GM12878 (cell line): Measurements from ENCODE around the gene EEF1A1. TPM values are rescaled to one million over a fixed set of nuclear protein-coding genes. Genes with fewer than 3 reads are reported as not detected.
A peak's percentile ranks its signal among the peaks of the same experiment; 100 is the strongest.

ENCODE experiments used
- ATAC-seq: fragments of 200-7000 bp; cut with Tn5 transposase; 3 replicates; pipeline ENCODE4 v1.9.1; 2020; ENCODE audit warnings: mild to moderate bottlenecking, moderate library complexity
- BruUV-seq: library from RNA; stranded (reverse); fragments of 400-500 nt; replicated peaks from 2 replicates; lab custom pipeline; 2021; lab: Mats Ljungman, UMichigan
- CTCF ChIA-PET: fragments of 300-600 bp; sonication (Branson Sonifier 250); formaldehyde crosslinking; extraction: SDS; loops from one replicate; lab custom pipeline; 2021; ENCODE audit warnings: inconsistent platforms; lab: Yijun Ruan, JAX
- POLR2A ChIA-PET: fragments of 350-600 bp; formaldehyde crosslinking; extraction: SDS; loops from one replicate; lab custom pipeline; 2021; ENCODE audit warnings: inconsistent platforms; lab: Charles Lee
- RAD21 ChIA-PET: fragments of 300-600 bp; sonication (Branson Sonifier 250); formaldehyde crosslinking; loops from one replicate; lab custom pipeline; 2023; ENCODE audit warnings: antibody characterized with exemption; ENCODE audit not compliant: unreplicated experiment; lab: Charles Lee
- SMC1A ChIA-PET: fragments of 300-600 bp; sonication (Branson Sonifier 250); formaldehyde crosslinking; loops from one replicate; lab custom pipeline; 2023; ENCODE audit not compliant: unreplicated experiment, uncharacterized antibody; lab: Charles Lee
- DNase-seq: peaks from one replicate; pipeline ENCODE4 v3.0.0-alpha.2; 2011; ENCODE audit warnings: low read depth, low spot score
- FAIRE-seq: peaks from 3 replicates; lab custom pipeline; 2011; peaks lifted over from hg19 to GRCh38; lab: Jason Lieb, UNC
- H2AFZ ChIP-seq: 2 replicates; pipeline ENCODE4 v1.6.0; 2011; ENCODE audit warnings: low read depth, low read length, control low read depth; ENCODE audit not compliant: control insufficient read depth
- H3K27ac ChIP-seq: 2 replicates; pipeline ENCODE4 v1.5.1; 2011; ENCODE audit warnings: control low read depth; ENCODE audit not compliant: control insufficient read depth, insufficient read depth
- H3K27me3 ChIP-seq, 2 experiments: replicated peaks in 1 of 2; 2 replicates each; pipeline versions ENCODE4 v1.6.0 to v1.6.1; 2011; ENCODE audit warnings: low read length in 1 of 2; ENCODE audit not compliant: control insufficient read depth in 2 of 2, insufficient read depth in 2 of 2
- H3K36me3 ChIP-seq, 2 experiments: 2 replicates each; pipeline ENCODE4 v1.5.1; 2011; ENCODE audit warnings: low read length in 1 of 2; ENCODE audit not compliant: control insufficient read depth in 2 of 2, insufficient read depth in 2 of 2
- H3K4me1 ChIP-seq: 2 replicates; pipeline ENCODE4 v1.6.1; 2011; ENCODE audit warnings: mild to moderate bottlenecking, low read length, moderate library complexity, mixed read lengths; ENCODE audit not compliant: control insufficient read depth, insufficient read depth
- H3K4me2 ChIP-seq: 2 replicates; pipeline ENCODE4 v1.6.0; 2011; ENCODE audit warnings: control low read depth; ENCODE audit not compliant: control insufficient read depth, insufficient read depth
- H3K4me3 ChIP-seq: fragments of 200-600 bp; sonication (generic); 2 replicates; pipeline ENCODE4 v1.5.1; 2016
- H3K79me2 ChIP-seq: 2 replicates; pipeline ENCODE4 v1.6.0; 2011; ENCODE audit warnings: low read length; ENCODE audit not compliant: control insufficient read depth, insufficient read depth
- H3K9ac ChIP-seq: 2 replicates; pipeline ENCODE4 v1.8.0; 2011; ENCODE audit warnings: low read length, control low read depth, mixed read lengths; ENCODE audit not compliant: control insufficient read depth, insufficient read depth
- H3K9me3 ChIP-seq: replicated peaks from 3 replicates; pipeline ENCODE4 v1.5.1; 2011; ENCODE audit warnings: mild to moderate bottlenecking, low read length; ENCODE audit not compliant: control insufficient read depth, insufficient read depth
- H4K20me1 ChIP-seq: 2 replicates; pipeline ENCODE4 v1.6.0; 2011; ENCODE audit not compliant: control insufficient read depth, insufficient read depth
- FOXK2 ChIP-seq: fragments of 450-650 bp; IDR thresholded peaks from 2 replicates; pipeline ENCODE4 v1.6.1; 2017; ENCODE audit warnings: mild to moderate bottlenecking, moderate library complexity
- LARP7 ChIP-seq: fragments of 450-650 bp; IDR thresholded peaks from 2 replicates; pipeline ENCODE4 v1.6.1; 2017; ENCODE audit warnings: mild to moderate bottlenecking
- NBN ChIP-seq: fragments of 450-650 bp; IDR thresholded peaks from 2 replicates; pipeline ENCODE4 v1.6.1; 2016
- NR2C2 ChIP-seq: IDR thresholded peaks from 2 replicates; pipeline ENCODE4 v1.6.1; 2011; ENCODE audit warnings: borderline replicate concordance, low read depth; ENCODE audit not compliant: control insufficient read depth, insufficient read length
- NRF1 ChIP-seq: conservative IDR thresholded peaks from 2 replicates; pipeline ENCODE4 v1.6.1; 2011; ENCODE audit warnings: mild to moderate bottlenecking, low read depth, low read length, improper control_type of control experiment
- PAX8 ChIP-seq: fragments of 450-650 bp; IDR thresholded peaks from 2 replicates; pipeline ENCODE4 v1.6.1; 2017; ENCODE audit warnings: mild to moderate bottlenecking, moderate library complexity
- POLR2AphosphoS5 ChIP-seq: IDR thresholded peaks from 2 replicates; pipeline ENCODE4 v1.6.1; 2011; ENCODE audit warnings: mild to moderate bottlenecking, low read length, inconsistent platforms
- RAD21 ChIP-seq: IDR thresholded peaks from 2 replicates; pipeline ENCODE4 v1.6.1; 2011; ENCODE audit warnings: mild to moderate bottlenecking, low read depth, low read length, moderate library complexity; ENCODE audit not compliant: insufficient read depth
- TARDBP ChIP-seq: IDR thresholded peaks from 2 replicates; pipeline ENCODE4 v1.6.1; 2016; ENCODE audit warnings: borderline replicate concordance
- TCF3 ChIP-seq: IDR thresholded peaks from 2 replicates; pipeline ENCODE4 v1.6.1; 2012; ENCODE audit warnings: low read depth, mild to moderate bottlenecking, low read length, borderline replicate concordance; ENCODE audit not compliant: insufficient read depth
- YBX1 ChIP-seq: fragments of 450-650 bp; IDR thresholded peaks from 2 replicates; pipeline ENCODE4 v1.6.1; 2016; ENCODE audit warnings: antibody characterized with exemption
- ZNF217 ChIP-seq: fragments of 450-650 bp; IDR thresholded peaks from 2 replicates; pipeline ENCODE4 v1.6.1; 2017; ENCODE audit warnings: antibody characterized with exemption, mild to moderate bottlenecking
- ZNF24 ChIP-seq: fragments of 450-650 bp; IDR thresholded peaks from 2 replicates; pipeline ENCODE4 v1.6.1; 2017; ENCODE audit warnings: antibody characterized with exemption, mild to moderate bottlenecking
- ZSCAN29 ChIP-seq: fragments of 450-650 bp; IDR thresholded peaks from 2 replicates; pipeline ENCODE4 v1.6.1; 2017; ENCODE audit warnings: mild to moderate bottlenecking, moderate library complexity
- WGBS: methylation state at CpG from one replicate; pipeline ENCODE4 v1.1.6; 2016; ENCODE audit warnings: low lambda C conversion rate; ENCODE audit not compliant: insufficient replicate concordance, insufficient coverage; ENCODE audit errors: missing lambda C conversion rate; 5-methylcytosine and 5-hydroxymethylcytosine counted together
- in situ Hi-C: fragments of 300-500 bp; cut with MboI; formaldehyde crosslinking; loops from 9 replicates; pipeline ENCODE4 v1.14.3; 2018; ENCODE audit warnings: mixed read lengths
- intact Hi-C: fragments of 100-400 bp; cut with micrococcal nuclease; formaldehyde crosslinking; loops from one replicate; pipeline ENCODE4 v1.14.2; 2022; ENCODE audit not compliant: unreplicated experiment
- polyA plus RNA-seq, 11 experiments: library from polyadenylated mRNA; depleted of rRNA in 4 of 11; unstranded in 6 of 11; stranded (reverse) in 5 of 11; fragments of >200 nt; fragmentation: Nextera tagmentation in 4 of 11; fragmentation: Illumina TruSeq in 1 of 11; extraction: Ambion mirVana in 4 of 11; extraction: Trizol in 1 of 11; gene quantifications; 1 replicate in 1 of 11; 2 replicates in 10 of 11; pipeline versions ENCODE4 v1.2.1 to v1.2.3, GENCODE V29; 2011 to 2016; ENCODE audit warnings: inconsistent platforms in 2 of 11, missing spikeins in 2 of 11, low read depth in 1 of 11
- total RNA-seq, 4 experiments: library from RNA; depleted of rRNA in 3 of 4; stranded (reverse); fragments of >200 nt in 3 of 4; fragmentation: Illumina TruSeq in 1 of 4; extraction: Trizol in 1 of 4; gene quantifications; 2 replicates each; pipeline versions ENCODE4 v1.2.1 to v1.2.3, GENCODE V29; 2013 to 2021
- TF ChIP-seq, protein P1 (sequence below): IDR thresholded peaks from 2 replicates; pipeline ENCODE4 v1.6.1; 2012; ENCODE audit warnings: low read depth, low read length, improper control_type of control experiment

The EEF1A1 gene
- total and polyA plus RNA-seq, 10 of the 15 experiments (the other 5 are each of a cell fraction or from before 2014, with no cell fraction given): 4,214 to 18,090 (median 14,132) TPM

DNA sequence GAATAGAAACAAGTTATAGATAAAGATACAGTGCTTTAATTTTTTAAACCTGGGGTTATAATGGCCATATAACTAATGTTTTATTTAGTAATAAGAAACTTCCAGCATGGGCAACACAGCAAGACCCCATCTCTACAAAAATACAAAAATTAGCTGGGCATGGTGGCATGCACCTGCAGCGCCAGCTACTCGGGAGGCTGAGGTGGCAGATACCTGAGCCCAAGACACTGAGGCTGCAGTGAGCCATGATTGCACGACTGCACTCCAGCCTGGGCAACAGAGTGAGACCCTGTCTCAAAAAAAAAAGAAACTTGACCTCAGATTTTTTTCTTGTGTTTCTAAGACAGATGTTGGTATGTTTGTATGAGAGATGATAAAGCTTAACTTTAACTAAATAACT is 22.9 kb downstream of the EEF1A1 start:
- H2AFZ ChIP-seq: no peak overlapping the region
- FAIRE-seq (no peak), DNase-seq (no peak), ATAC-seq (no peak)
- no peak overlapping the region for H3K4me3 ChIP-seq
- WGBS: 94% methylated on average over 3 of the region's 3 CpGs
- CTCF ChIA-PET: interaction anchor here (1.1 to 1.6 kb wide), 2 partner anchors 10 to 113 kb away, joined by 3 to 4 read pairs; no protein-coding TSS in a partner anchor
- no TSS peak for BruUV-seq
- in situ Hi-C loops (no loop called here), intact Hi-C loops (no loop called here)
- POLR2A ChIA-PET: interaction anchor here (1.3 kb wide), 1 partner anchor 15 kb away, joined by 4 read pairs; no protein-coding TSS in a partner anchor
- H4K20me1 ChIP-seq: no peaks in the 10 kb centered on the region
- H3K9me3 ChIP-seq: no peaks in the 10 kb centered on the region
- H3K4me2 ChIP-seq: no peak overlapping the region
- H3K4me1 ChIP-seq: no peaks in the 10 kb centered on the region
- no peaks in the 10 kb centered on the region for H3K79me2 ChIP-seq
- SMC1A ChIA-PET: interaction anchor here (1.1 to 3.4 kb wide), 2 partner anchors 11 to 26 kb away, joined by 4 to 12 read pairs; no protein-coding TSS in a partner anchor
- no peak for TF ChIP-seq PAX8
- no peak for TF ChIP-seq FOXK2
- TF ChIP-seq, protein P1, sequence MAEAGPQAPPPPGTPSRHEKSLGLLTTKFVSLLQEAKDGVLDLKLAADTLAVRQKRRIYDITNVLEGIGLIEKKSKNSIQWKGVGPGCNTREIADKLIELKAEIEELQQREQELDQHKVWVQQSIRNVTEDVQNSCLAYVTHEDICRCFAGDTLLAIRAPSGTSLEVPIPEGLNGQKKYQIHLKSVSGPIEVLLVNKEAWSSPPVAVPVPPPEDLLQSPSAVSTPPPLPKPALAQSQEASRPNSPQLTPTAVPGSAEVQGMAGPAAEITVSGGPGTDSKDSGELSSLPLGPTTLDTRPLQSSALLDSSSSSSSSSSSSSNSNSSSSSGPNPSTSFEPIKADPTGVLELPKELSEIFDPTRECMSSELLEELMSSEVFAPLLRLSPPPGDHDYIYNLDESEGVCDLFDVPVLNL: no peak
- TF ChIP-seq ZNF217: no peak
- no peak for TF ChIP-seq ZSCAN29
- TF ChIP-seq ZNF24: no peak
- TF ChIP-seq, all 136 proteins: peak for 0
- RAD21 ChIA-PET: interaction anchor here (0.6 to 1.5 kb wide), 2 partner anchors 26 to 118 kb away, joined by 3 read pairs; no protein-coding TSS in a partner anchor
- Histone ChIP-seq H3K36me3 (peaks cover 6 to 22% of the 10 kb centered on the region in 2 experiments), H3K27ac (no peak overlapping the region), H3K9ac (no peak overlapping the region), H3K27me3 (no peaks in the 10 kb centered on the region)

DNA sequence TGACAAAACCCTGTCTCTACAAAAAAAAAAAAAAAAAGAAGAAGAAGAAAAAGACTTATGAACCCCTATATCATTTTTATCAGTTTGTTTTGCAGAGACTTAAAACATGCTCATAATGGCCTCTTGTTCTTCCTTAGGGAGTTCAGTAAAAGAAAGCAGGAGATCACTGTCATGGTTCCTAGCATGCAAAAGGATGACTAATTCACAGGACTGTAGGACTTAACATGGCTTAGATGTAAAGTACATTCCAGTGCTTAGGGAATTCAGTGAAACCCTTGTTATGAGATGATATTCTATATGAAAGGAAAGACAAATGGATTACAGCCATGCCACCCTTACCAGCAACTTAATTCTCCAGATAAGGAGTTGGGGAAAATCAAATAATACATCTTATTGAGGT is 29.5 kb downstream of the EEF1A1 start:
- in situ Hi-C loops (no loop called here), intact Hi-C loops (no loop called here)
- H3K9ac ChIP-seq: no peak overlapping the region
- H3K4me3 ChIP-seq: no peak overlapping the region
- CTCF ChIA-PET: interaction anchor here (0.7 kb wide), 1 partner anchor 115 kb away, joined by 4 read pairs; no protein-coding TSS in a partner anchor
- H3K4me1 ChIP-seq: no peaks in the 10 kb centered on the region
- RAD21 ChIA-PET: no interaction called here
- H2AFZ ChIP-seq: no peak overlapping the region
- no peaks in the 10 kb centered on the region for H4K20me1 ChIP-seq
- TSS peak; percentile 37 for BruUV-seq
- no peak for DNase-seq
- no peak for ATAC-seq
- no peaks in the 10 kb centered on the region for H3K79me2 ChIP-seq
- H3K27ac ChIP-seq: no peak overlapping the region
- SMC1A ChIA-PET: interaction anchor here (0.6 to 1.1 kb wide), 2 partner anchors 9 to 122 kb away, joined by 4 read pairs; no protein-coding TSS in a partner anchor
- no peak for TF ChIP-seq NR2C2
- TF ChIP-seq POLR2AphosphoS5: no peak
- TF ChIP-seq LARP7: no peak
- no peak for TF ChIP-seq YBX1
- no peak for TF ChIP-seq TARDBP
- no peak for TF ChIP-seq NBN
- no peak for TF ChIP-seq RAD21
- no peak for TF ChIP-seq NRF1
- TF ChIP-seq TCF3: no peak
- no peaks in the 10 kb centered on the region; the same call in 1 of the 3 replicates for H3K9me3 ChIP-seq
- peaks cover 3 to 11% of the 10 kb centered on the region in 2 experiments; a peak in 3 of 4 replicates for H3K36me3 ChIP-seq
- H3K27me3 ChIP-seq: no peaks in the 10 kb centered on the region
- POLR2A ChIA-PET: no interaction called here
- no peak for FAIRE-seq
- H3K4me2 ChIP-seq: no peak overlapping the region
